NCI-H187 (cell line): ENCODE results near the gene PCK2.
A peak's percentile ranks its signal among the peaks of the same experiment; 100 is the strongest.
"Not testable (repeated sequence)": the region's sequence is repeated elsewhere in the genome, so short reads cannot be mapped to it uniquely, and the experiment has no call there.

Source experiments
- DNase-seq, 2 experiments: peaks; one replicate each; lab custom pipeline; 2025; lab: John Stamatoyannopoulos, UW

PCK2 gene

DNA sequence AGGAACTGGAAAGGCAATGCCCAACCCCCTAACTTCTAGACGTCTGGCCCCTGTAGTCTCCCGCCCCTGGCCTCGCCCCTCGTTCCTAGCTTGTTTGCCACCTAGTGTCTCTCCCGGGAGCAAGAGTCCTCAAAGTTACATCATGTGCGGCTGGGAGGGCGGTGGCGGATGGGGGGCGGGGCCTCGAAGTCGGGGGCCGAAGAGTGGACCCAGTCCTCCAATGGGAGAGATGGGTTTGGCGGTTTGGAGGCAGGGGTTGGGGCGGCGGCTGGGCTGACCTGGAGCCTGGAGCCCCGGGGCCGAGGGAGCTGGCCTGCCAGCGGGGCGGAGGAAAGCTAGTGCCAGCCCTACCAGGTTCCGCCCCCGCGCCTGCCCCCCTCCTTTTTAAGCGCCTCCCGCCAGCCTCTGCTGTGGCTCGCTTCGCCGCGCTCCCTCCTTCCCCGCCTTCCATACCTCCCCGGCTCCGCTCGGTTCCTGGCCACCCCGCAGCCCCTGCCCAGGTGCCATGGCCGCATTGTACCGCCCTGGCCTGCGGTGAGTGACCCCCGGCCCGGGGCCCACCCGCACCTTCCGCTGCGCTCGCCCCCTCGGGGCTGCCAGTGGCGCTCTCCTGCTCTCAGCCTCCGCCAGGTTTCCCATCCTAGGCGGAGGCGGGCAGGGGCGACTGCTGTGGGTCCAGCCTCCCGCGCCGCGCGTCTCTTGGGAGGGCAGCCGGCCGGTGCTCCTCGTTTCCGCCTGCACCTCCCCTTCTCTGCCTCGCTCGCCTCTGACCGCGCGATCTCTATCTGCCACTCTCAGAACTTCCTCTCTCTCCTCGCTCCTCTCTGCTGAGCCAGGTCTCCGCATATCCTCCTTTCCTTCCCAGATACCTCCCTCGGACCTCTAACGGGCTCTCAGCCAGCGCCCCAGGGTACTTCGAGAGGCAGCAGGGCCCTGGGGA is at the start of gene PCK2:
PCK2 (plus strand) TSS at position 411 of the 940 bp plus-strand sequence; CDS start at position 506, 95 bp downstream.
- DNase-seq = peak; percentile 77 to 89

DNA sequence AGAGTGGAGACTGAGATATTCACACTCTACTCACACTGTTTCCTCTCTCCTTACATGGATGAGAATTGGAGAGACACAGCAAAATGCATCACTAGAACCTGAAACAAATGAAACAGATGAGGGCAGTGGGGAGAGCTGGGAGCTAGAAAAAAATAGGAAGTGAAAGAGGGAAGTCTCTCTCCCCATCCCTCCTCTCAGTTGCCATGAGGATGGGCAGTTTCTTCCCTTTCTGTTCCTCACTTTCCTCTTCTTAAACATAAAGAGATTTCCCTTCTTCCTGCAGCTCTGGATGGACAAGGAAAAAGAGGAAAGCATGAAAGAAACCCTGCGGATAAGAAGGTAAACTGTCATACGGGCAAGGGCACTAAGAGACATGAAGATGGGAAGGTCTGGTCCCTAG is 45.1 kb upstream of the PCK2 start:
- DNase-seq = not testable (repeated sequence)

DNA sequence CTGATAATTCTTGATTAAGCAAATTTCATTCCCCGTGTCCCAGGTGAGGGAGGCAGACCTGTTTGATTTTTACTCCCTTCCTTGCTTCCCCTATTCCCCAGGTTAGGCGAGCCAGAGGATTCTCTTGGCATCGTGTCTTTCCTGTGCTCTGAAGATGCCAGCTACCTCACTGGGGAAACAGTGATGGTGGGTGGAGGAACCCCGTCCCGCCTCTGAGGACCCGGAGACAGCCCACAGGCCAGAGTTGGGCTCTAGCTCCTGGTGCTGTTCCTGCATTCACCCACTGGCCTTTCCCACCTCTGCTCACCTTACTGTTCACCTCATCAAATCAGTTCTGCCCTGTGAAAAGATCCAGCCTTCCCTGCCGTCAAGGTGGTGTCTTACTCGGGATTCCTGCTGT is 43.4 kb upstream of the PCK2 start:
- DNase-seq = not testable (repeated sequence)

DNA sequence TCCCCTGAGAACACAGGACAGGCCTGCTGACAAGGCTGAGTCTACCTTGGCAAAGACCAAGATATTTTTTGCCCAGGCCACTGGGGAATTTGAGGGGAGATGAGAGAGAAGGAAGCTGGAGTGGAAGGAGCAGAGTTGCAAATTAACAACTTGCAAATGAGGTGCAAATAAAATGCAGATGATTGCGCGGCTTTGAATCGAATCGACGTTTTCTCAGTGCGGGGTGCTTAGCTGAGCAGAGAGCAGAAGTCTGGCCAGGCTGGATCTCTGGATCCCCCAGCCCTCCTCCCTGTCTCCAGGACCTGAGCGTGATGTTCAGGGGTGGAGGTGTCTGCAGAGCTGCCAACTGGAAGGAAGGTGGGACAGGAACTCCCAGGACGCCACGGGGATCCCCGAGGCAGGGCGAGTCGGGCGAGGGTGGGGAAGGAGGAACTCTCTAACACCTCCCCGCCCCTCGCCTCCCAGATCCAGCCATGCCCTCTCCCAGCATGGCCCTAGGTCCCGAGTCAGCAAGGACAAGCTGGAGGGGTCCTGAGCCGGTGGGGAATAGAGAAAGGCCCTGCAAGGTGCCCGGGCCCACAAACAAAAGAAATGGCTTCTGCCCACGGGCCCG is 42.8 kb upstream of the PCK2 start:
- no peak for DNase-seq

DNA sequence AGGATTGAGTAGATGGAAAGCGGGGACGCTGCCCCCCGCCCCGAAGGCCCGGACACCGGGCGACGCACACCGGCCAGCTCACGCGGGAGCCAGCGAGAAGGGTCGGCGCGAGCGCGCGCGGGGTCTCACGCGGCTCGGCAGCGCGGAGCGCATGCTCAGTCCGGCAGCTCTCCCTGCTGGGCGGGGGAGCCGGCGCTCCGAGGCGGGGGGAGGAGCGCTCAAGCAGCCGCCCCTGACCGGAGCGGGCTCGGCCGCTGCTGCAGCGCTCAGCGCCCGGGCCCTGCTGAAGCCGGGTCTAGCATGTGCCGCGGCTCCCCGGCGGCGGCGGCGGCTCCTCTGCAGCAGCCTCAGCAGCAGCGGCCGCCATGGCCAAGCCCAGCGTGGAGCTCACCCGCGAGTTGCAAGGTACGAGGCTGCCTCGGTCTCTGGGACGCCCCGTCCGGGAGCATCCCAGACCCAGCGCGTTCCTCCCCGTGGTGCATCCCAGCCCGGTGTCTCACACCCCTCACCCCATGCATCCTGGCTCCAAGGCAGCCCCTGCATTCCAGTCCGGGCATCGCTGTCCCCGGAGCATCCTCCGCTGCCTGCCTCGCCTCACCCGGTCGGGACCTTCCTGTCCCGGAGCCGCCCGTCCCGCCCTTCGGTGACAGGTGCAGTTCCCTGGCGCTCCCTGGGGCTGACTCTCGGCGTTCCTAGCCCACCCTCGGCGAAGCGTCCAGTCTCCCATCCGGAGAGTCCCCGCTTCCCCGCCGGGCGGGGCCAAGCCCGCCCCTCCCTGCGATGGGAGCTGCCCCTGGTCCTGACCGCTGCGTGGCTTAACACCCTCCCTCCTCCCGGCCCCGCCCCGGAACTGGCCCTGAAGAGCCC is 42.1 kb upstream of the PCK2 start, which contains the start of gene CARMIL3:
CARMIL3 (plus strand) TSS at position 221 of the 867 bp plus-strand sequence; CDS start at position 366, 145 bp downstream.
- DNase-seq = peak; percentile 50 to 64

DNA sequence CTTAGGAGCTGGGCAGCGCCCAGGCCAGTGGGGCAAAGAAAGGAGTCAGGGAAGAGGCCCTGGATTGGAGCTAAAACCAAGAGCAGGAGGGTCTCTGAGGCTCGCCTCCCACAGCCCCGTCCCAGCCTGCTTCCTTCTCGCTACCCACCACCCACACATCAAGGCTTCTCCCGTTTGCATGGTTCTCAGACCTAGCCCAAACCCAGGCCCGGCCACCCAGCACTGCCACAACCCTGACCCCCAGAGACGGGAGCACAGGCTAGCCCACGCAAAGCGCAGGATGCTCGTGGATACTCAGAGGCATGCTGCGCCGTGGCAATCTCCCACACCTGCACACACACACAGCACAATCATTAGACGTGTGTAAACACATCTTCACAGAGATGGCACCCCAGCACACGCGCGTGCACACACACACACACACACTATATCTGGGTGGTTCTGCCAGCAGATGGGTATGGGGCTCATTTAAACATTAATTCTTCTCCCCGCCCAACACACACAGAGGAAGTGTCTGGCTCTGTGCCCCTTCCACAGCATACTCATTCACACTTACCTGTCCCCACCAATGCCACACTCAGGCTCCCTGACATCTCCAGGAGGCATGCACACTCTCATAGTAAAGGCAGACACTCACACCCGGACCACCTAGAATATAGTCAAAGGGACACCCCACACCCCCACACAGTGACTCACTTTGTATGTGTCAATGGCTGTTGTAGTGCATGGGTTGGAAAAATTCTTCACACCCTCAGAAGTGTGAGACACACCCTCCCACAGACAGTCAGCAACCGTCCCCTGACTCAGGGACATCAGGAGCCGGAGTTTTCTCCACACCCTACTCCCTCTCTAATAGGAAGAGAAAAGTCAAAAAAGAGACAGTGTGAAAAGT is 41.2 kb upstream of the PCK2 start:
- no peak for DNase-seq

DNA sequence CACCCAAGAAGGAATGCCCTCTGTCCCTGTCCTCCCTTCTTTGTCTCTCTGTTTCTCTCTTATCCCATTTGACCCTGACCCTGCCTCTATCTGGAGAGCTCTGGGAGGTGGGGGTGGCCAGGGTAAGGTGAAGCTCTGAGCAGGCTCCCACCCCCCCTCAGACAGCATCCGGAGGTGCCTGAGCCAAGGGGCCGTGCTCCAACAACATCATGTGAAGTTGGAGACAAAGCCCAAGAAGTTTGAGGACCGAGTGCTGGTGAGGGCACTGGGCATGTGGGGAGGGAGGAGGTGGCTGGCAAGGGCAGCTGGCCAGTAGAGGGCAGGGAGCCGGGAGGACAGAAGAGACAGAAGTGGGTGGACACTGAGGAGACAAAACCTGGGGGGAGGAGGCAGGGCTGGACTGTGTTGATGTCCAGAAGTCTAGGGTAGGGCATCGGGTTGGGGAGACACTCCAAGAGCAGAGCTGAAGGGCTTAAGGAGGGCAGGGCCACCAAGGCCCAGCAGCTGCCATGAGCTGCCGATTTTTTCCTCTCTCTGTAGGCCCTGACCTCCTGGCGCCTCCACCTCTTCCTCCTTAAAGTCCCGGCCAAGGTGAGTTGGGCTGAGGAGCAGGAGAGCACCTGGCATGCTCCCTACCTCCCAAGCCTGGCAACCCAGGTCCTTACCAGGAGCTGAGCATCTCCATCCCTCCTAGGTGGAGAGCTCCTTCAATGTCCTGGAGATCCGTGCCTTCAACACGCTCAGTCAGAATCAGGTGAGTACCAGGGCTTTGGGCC is 40.4 kb upstream of the PCK2 start:
- DNase-seq = no peak

DNA sequence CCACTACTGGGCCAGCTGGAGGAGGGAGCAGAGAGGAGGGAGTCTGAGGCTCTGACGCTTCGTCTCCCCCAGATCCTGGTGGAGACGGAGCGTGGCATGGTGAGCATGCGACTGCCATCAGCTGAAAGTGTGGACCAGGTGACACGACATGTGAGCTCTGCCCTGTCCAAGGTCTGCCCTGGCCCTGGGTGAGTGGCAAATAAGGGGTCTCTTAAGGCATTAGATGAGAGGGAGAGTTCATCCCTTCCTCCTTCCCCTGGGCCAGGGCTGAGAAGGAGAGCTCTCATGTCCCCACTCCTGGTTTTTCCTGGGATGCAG is 39.8 kb upstream of the PCK2 start:
- no peak for DNase-seq

DNA sequence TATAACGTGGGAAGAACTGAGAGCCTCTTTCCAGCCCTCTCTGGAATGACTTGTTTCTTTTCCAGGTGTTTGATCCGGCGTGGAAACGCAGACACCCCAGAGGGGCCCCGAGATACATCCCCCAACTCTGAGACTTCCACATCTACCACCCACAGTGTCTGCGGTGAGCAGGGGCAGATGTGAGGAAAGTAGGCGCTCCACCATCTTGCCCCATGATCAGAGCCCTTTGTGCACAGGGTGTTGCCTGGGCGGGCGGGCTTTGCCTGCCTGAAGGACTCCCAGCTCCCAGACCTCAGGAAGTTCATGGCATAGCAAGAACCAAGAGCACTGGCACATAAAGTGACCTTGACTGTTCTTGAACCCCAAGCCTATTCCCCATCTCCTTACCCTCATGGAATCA is 39.5 kb upstream of the PCK2 start:
- DNase-seq = no peak

DNA sequence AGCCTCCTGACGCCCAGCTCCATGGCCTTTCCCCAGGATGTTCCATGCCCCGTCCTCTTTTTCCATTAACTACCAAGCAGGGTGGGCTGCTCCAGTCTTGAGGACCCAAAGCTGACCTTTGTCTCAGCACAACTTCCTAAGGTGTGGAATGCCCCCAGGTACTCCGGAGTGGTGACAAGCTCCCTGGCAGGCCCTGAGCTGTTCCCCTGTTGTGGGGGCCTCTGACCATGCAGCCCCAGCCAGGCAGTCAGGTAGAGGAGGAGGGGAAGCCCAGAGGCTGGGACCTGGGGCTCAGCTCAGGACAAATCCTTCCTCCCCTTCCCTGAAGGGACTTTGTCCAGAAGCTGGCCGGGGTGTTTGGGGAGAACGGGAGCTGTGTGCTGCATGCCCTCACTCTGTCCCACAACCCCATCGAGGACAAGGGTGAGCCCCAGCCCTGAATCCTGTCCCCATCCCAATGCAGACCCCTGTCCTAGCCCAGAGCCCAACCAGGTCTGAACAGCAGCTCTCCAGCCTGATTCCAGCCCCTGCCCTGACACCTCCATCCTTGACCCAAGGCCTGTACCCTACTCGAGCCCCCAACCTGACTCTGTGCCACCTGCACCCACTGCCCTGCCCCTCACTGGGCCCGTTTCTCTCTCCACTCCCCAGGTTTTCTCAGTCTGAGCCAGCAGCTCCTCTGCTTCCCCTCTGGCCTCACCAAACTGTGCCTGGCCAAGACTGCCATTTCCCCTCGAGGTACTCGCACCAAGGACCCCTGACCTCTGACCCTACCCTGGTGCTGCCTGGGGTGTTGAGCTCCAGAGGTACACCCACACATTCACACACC is 37.9 kb upstream of the PCK2 start:
- no peak for DNase-seq

DNA sequence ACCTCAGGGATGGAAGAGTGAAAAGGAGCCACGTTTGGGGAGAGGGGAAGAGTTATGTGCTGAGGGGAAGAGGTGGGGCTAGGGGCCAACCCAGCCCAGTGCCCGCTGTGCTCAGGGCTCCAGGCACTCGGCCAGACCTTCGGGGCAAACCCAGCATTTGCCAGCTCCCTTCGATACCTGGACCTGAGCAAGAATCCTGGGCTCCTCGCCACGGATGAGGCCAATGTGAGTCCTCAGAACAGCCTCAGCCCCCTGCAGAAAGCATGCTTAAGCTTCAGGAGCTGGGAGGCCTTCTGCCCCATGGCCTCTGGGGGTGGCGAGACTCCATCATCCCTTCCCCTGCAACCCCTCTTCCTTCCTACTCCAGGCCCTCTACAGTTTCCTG is 37.3 kb upstream of the PCK2 start:
- DNase-seq = no peak

DNA sequence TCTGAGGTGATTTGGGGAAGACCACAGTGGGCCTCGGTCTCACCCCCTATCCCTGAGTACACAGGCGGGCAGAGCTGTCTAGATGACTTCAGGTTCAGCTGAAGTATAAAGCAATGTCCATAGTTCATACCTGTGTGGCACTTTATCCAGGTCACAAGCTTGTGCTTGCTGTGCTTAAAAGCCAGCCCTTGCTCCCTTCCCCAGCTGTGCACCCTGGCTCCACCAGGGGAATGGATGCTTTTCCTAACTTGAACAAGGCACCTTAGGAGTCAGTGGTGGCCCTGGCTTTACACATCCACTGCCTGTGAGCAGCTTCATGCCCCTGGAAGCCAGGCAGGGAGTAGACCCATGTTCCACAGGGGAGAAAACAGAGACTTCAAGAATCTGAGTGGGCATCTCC is 36.8 kb upstream of the PCK2 start:
- DNase-seq = no peak

DNA sequence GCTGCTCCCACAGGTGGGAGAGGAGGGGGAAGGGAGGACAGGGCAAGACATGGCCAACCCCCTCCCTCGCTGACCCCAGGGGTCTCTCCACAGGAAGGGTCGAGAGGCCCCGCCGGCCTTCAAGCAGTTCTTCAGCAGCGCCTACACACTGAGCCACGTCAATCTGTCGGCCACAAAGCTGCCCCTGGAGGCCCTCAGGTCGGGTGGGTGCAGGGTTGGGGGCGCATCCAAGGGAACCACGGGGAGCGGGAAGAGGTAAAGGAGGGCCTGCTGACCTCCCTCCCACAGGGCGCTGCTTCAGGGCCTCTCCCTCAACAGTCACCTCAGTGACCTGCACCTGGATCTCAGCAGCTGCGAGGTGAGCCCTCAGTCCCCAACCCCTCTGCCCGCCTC is 36.2 kb upstream of the PCK2 start:
- no peak for DNase-seq

DNA sequence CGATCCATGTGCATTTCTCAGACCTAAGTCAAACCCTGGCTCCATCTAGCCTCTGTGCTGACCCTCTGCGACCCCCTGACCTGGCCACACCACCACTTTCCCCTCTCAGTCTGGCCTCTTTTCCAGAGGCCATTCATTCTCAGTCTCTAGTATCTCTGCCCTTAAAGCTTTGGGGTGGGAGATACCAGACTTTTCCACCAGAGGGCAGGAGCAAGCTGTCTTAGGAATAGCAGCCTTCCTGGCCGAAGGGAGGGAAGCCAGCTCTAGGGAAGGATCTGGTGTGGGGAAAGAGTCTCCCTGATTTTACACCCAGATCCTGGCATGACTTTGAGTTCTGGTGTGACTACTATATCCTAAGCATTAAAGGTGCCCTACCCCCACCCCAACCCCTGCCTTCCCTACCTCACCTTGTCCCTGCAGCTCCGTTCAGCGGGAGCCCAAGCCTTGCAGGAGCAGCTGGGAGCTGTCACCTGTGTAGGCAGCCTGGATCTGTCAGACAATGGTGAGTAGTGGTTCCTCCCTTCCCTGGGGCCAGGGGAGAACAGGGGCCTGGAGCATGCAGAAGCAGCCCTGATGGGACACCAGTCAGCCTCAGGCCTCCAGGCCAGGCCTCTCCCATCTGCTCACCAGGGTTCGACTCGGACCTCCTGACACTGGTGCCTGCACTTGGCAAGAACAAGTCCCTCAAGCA is 35.7 kb upstream of the PCK2 start:
- DNase-seq = no peak

DNA sequence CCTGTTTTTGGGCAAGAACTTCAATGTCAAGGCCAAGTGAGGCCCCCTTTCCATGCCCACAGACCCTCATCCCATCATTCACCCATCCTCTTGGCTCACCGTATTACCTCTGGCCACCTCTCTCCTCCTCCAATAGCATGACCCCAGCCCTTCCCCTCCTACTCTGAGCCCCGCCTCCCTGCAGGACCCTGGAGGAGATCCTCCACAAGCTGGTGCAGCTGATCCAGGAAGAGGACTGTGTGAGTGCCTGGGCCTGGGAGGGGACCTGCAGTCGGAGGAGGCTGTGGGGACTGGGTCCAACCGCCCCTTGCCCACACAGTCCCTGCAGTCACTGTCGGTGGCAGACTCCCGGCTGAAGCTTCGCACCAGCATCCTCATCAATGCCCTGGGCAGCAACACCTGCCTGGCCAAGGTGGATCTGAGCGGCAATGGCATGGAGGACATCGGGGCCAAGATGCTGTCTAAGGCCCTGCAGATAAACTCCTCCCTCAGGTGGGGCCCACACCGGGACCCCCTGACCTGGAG is 35.1 kb upstream of the PCK2 start:
- DNase-seq = no peak

DNA sequence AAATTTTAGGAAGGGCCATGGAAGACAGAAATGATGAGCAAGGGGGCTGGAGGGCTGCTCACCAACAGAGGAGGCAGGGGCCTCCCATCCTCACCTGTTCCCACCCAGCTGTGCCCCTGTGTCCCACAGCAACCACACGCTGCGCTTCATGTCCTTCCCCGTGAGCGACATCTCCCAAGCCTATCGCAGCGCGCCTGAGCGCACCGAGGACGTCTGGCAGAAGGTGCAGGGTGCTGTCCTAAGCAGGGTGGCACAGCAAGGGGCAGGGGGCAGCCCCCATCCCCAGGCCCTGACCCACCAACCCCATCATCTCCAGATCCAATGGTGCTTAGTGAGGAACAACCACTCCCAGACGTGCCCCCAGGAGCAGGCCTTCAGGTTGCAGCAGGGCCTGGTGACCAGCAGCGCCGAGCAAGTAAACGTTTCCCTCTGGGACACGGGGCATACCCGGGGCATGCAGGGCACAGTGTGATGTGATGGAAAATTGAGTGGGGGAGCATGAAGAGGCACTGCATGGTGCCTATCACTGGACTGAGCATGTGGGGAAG is 34.2 kb upstream of the PCK2 start:
- DNase-seq = no peak

DNA sequence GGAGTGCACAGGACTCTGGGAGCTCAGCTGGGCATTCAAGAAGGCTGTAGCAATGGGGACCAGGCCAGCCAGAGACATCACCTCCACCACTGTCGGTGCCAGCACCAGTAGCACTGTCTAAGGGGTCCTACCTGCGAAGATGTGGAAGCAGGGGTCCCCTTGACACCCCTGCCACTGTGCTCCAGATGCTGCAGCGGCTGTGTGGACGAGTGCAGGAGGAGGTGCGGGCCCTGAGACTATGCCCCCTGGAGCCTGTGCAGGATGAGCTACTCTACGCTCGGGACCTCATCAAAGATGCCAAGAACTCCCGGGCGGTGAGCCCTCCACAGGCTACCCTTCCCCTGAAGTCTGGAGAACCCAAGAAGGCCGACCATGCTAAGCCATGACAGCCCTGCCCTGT is 33.7 kb upstream of the PCK2 start:
- no peak for DNase-seq
